Activated CD4-positive, alpha-beta memory T cell treated with anti-CD3 and anti-CD28 coated beads, Interleukin-2, amount 10 ng/mL, durations not matched to agents 7 days and 5 days (primary cell): ENCODE results near the gene PRSS1. TPM values are rescaled to one million over a fixed set of nuclear protein-coding genes. Genes with fewer than 3 reads are reported as not detected.

Experiments used
- CTCF ChIA-PET: fragments of 350-600 bp; sonication (Branson Sonifier 250); formaldehyde crosslinking; loops from one replicate; lab custom pipeline; 2021; ENCODE audit warnings: antibody characterized with exemption, inconsistent platforms; lab: Charles Lee
- POLR2A ChIA-PET: fragments of 350-600 bp; sonication (Branson Sonifier 250); formaldehyde crosslinking; loops from one replicate; lab custom pipeline; 2021; ENCODE audit warnings: antibody characterized with exemption; lab: Charles Lee
- DNase-seq: peaks from one replicate; pipeline ENCODE4 v3.0.0-alpha.2; 2020
- H3K27ac Mint-ChIP-seq: one replicate; pipeline ENCODE4 v1.8.0; 2021; ENCODE audit warnings: mild to moderate bottlenecking, mixed read lengths
- H3K27me3 Mint-ChIP-seq: one replicate; pipeline ENCODE4 v1.8.0; 2021; ENCODE audit warnings: mixed read lengths
- H3K36me3 Mint-ChIP-seq: one replicate; pipeline ENCODE4 v1.8.0; 2021; ENCODE audit warnings: low read depth, mixed read lengths
- H3K4me1 Mint-ChIP-seq: one replicate; pipeline ENCODE4 v1.8.0; 2021; ENCODE audit warnings: mixed read lengths
- H3K4me3 Mint-ChIP-seq: one replicate; pipeline ENCODE4 v1.8.0; 2021; ENCODE audit warnings: mild to moderate bottlenecking, mixed read lengths
- H3K9me3 Mint-ChIP-seq: one replicate; pipeline ENCODE4 v1.8.0; 2021; ENCODE audit warnings: mixed read lengths
- total RNA-seq, 2 experiments: library from RNA; stranded (reverse); gene quantifications; one replicate each; pipeline ENCODE4 v1.2.3, GENCODE V29; 2021

Gene PRSS1
- total RNA-seq, 2 experiments from 2014 or later = not detected

DNA sequence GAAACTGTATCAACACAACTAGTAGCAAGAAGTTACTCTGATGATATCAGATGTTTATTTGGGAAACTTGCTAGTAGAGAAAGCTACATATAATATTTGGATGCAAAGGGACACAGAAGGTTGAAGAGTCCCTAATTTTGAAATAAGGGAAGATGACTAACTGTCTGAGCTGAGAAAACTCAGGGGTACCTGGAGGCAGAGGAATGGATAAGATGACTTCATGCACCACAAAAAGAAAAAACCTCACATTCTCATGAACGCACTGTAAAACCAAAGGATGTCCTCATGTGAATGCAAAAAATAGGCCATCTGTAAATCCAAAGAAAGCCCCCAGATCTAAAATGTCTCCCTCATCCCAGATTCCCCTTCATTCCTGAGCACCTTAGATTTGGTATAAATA lies 50.8 kb downstream of the PRSS1 start:
- DNase-seq = no peak

DNA sequence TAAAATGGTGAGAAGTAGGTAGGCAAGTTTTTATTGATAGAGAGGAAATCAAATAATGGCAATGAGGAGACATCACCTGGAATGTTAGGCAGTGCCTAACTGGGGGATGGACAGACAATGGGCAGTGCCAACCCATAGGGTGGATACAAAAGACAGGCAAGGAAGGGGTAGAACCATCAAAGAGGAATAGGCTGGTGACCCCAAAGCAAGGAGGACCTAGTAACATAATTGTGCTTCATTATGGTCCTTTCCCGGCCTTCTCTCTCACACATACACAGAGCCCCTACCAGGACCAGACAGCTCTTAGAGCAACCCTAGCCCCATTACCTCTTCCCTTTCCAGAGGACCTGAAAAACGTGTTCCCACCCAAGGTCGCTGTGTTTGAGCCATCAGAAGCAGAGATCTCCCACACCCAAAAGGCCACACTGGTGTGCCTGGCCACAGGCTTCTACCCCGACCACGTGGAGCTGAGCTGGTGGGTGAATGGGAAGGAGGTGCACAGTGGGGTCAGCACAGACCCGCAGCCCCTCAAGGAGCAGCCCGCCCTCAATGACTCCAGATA lies 51.5 kb downstream of the PRSS1 start:
- H3K27me3 Mint-ChIP-seq = no peaks in the 10 kb centered on the region
- ChIA-PET CTCF (interaction anchor here (5.7 kb wide), 1 partner anchor 9 kb away, joined by 150 read pairs; no protein-coding TSS in a partner anchor), POLR2A (interaction anchor here (0.8 to 25.8 kb wide), 7 partner anchors 6 to 474 kb away, joined by 3 to 2273 read pairs (median 21); partner anchors contain the start of gene GSTK1)
- no peaks in the 10 kb centered on the region for H3K9me3 Mint-ChIP-seq
- H3K4me3 Mint-ChIP-seq = peak overlapping the region; percentile 99
- peaks cover 96% of the 10 kb centered on the region for H3K36me3 Mint-ChIP-seq
- H3K4me1 Mint-ChIP-seq = peaks cover 71% of the 10 kb centered on the region
- no peak for DNase-seq
- H3K27ac Mint-ChIP-seq = peak overlapping the region; percentile 89

More for the DNA sequence above, 50.8 kb downstream of the PRSS1 start:
- Mint-ChIP-seq H3K9me3 (no peaks in the 10 kb centered on the region), H3K36me3 (peaks cover 94% of the 10 kb centered on the region), H3K27me3 (no peaks in the 10 kb centered on the region), H3K4me1 (peaks cover 71% of the 10 kb centered on the region), H3K4me3 (peak overlapping the region; percentile 99), H3K27ac (peak overlapping the region; percentile 89)
- POLR2A ChIA-PET = interaction anchor here (0.8 to 25.8 kb wide), 12 partner anchors 7 to 499 kb away, joined by 3 to 2273 read pairs (median 8); partner anchors contain the start of gene GSTK1
- CTCF ChIA-PET = interaction anchor here (0.6 to 5.7 kb wide), 3 partner anchors 10 to 580 kb away, joined by 3 to 150 read pairs (median 38); no protein-coding TSS in a partner anchor

DNA sequence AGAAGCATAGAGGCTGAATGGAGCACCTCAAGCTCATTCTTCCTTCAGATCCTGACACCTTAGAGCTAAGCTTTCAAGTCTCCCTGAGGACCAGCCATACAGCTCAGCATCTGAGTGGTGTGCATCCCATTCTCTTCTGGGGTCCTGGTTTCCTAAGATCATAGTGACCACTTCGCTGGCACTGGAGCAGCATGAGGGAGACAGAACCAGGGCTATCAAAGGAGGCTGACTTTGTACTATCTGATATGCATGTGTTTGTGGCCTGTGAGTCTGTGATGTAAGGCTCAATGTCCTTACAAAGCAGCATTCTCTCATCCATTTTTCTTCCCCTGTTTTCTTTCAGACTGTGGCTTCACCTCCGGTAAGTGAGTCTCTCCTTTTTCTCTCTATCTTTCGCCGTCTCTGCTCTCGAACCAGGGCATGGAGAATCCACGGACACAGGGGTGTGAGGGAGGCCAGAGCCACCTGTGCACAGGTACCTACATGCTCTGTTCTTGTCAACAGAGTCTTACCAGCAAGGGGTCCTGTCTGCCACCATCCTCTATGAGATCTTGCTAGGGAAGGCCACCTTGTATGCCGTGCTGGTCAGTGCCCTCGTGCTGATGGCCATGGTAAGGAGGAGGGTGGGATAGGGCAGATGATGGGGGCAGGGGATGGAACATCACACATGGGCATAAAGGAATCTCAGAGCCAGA lies 52.5 kb downstream of the PRSS1 start:
- H3K27ac Mint-ChIP-seq = peak overlapping the region; percentile 89
- POLR2A ChIA-PET = interaction anchor here (21.1 to 25.8 kb wide), 2 partner anchors 5 to 10 kb away, joined by 2273 read pairs; no protein-coding TSS in a partner anchor

DNA sequence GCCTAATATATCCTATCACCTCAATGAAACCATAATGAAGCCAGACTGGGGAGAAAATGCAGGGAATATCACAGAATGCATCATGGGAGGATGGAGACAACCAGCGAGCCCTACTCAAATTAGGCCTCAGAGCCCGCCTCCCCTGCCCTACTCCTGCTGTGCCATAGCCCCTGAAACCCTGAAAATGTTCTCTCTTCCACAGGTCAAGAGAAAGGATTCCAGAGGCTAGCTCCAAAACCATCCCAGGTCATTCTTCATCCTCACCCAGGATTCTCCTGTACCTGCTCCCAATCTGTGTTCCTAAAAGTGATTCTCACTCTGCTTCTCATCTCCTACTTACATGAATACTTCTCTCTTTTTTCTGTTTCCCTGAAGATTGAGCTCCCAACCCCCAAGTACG lies 53.0 kb downstream of the PRSS1 start:
- no peak for DNase-seq
- Mint-ChIP-seq H3K9me3 (no peaks in the 10 kb centered on the region), H3K27me3 (no peaks in the 10 kb centered on the region), H3K4me3 (peak overlapping the region; percentile 99), H3K36me3 (peaks cover 88% of the 10 kb centered on the region), H3K27ac (peak overlapping the region; percentile 89), H3K4me1 (peaks cover 86% of the 10 kb centered on the region)
- ChIA-PET POLR2A (interaction anchor here (21.1 to 25.8 kb wide), 2 partner anchors 5 to 10 kb away, joined by 2273 read pairs; no protein-coding TSS in a partner anchor), CTCF (interaction anchor here (1.0 kb wide), 1 partner anchor 9 kb away, joined by 3 read pairs; no protein-coding TSS in a partner anchor)

More for the DNA sequence above, 52.5 kb downstream of the PRSS1 start:
- peaks cover 80% of the 10 kb centered on the region for H3K4me1 Mint-ChIP-seq
- H3K4me3 Mint-ChIP-seq = peak overlapping the region; percentile 99
- CTCF ChIA-PET = interaction anchor here (1.0 kb wide), 1 partner anchor 9 kb away, joined by 3 read pairs; no protein-coding TSS in a partner anchor
- H3K36me3 Mint-ChIP-seq = peaks cover 88% of the 10 kb centered on the region
- H3K27me3 Mint-ChIP-seq = no peaks in the 10 kb centered on the region
- no peak for DNase-seq
- no peaks in the 10 kb centered on the region for H3K9me3 Mint-ChIP-seq

Other genes with a start within 250 kb of the PRSS1 start
- not detected for gene PRSS2, start 21.5 kb downstream of the PRSS1 start, total RNA-seq
- 1 to 10 TPM; 5.7 to 7.0 TPM for gene EPHB6, start 105.6 kb downstream of the PRSS1 start, total RNA-seq
- not detected for gene TRPV6, start 136.3 kb downstream of the PRSS1 start, total RNA-seq
- gene TRPV5, start 184.3 kb downstream of the PRSS1 start, total RNA-seq = not detected
- gene LLCFC1, start 190.0 kb downstream of the PRSS1 start, total RNA-seq = not detected
- gene KEL, start 212.9 kb downstream of the PRSS1 start, total RNA-seq = 1 to 10 TPM in 1 of 2 experiments, under 1 TPM in 1; 0.30 to 1.1 TPM